ENCODE results near the gene PNPLA5. TPM values are rescaled to one million over a fixed set of nuclear protein-coding genes. Genes with fewer than 3 reads are reported as not detected.

Gene PNPLA5
- total and polyA plus RNA-seq, 7 donors: not detected

GRCh38 chr22:43862882-43863202 lies 29.0 kb downstream of the PNPLA5 start:
- no peak overlapping the region for H3K4me3 ChIP-seq
- DNase-seq: no peak
- no peaks in the 10 kb centered on the region for H3K9me3 ChIP-seq
- WGBS, 2 donors: 52 to 77% methylated on average over 11 of the region's 11 CpGs
- H3K27ac ChIP-seq: no peak overlapping the region
- peaks cover 0 to 5% (median 4%) of the 10 kb centered on the region in 4 donors for H3K4me1 ChIP-seq
- intact Hi-C loops (cut with DNase I): no loop called here
- H3K36me3 ChIP-seq: no peaks in the 10 kb centered on the region
- peaks cover 14 to 57% (median 39%) of the 10 kb centered on the region in 3 donors for H3K27me3 ChIP-seq
- TF ChIP-seq POLR2AphosphoS5 (IDR thresholded peaks at IDR 0.05): no peak
- no peak for TF ChIP-seq EP300 (IDR thresholded peaks at IDR 0.05)
- TF ChIP-seq POLR2A (IDR thresholded peaks at IDR 0.05): no peak

- H3K27me3 ChIP-seq: peaks cover 14 to 57% (median 39%) of the 10 kb centered on the region in 3 donors
- WGBS, 2 donors: 5 to 8% methylated on average over 121 of the region's 121 CpGs
- DNase-seq: peak; percentile 62
- no peak within 1 kb of the TSS for H3K27ac ChIP-seq
- H3K4me3 ChIP-seq: peak within 1 kb of the TSS in 1 of 4 donors; percentile 32
- intact Hi-C loops (cut with DNase I): no loop called here
- peaks cover 0 to 5% (median 4%) of the 10 kb centered on the region in 4 donors for H3K4me1 ChIP-seq
- TF ChIP-seq POLR2AphosphoS5 (IDR thresholded peaks at IDR 0.05): no peak
- no peak for TF ChIP-seq EP300 (IDR thresholded peaks at IDR 0.05)
- TF ChIP-seq, protein P1, sequence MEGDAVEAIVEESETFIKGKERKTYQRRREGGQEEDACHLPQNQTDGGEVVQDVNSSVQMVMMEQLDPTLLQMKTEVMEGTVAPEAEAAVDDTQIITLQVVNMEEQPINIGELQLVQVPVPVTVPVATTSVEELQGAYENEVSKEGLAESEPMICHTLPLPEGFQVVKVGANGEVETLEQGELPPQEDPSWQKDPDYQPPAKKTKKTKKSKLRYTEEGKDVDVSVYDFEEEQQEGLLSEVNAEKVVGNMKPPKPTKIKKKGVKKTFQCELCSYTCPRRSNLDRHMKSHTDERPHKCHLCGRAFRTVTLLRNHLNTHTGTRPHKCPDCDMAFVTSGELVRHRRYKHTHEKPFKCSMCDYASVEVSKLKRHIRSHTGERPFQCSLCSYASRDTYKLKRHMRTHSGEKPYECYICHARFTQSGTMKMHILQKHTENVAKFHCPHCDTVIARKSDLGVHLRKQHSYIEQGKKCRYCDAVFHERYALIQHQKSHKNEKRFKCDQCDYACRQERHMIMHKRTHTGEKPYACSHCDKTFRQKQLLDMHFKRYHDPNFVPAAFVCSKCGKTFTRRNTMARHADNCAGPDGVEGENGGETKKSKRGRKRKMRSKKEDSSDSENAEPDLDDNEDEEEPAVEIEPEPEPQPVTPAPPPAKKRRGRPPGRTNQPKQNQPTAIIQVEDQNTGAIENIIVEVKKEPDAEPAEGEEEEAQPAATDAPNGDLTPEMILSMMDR (IDR thresholded peaks at IDR 0.05): no peak
- no peak for TF ChIP-seq POLR2A (IDR thresholded peaks at IDR 0.05)
- H3K9me3 ChIP-seq: no peaks in the 10 kb centered on the region
- no peaks in the 10 kb centered on the region for H3K36me3 ChIP-seq
Measured at GRCh38 chr22:43862074-43862881, 29.5 kb downstream of the PNPLA5 start, which contains the start of gene SULT4A1. TSS of gene SULT4A1 (minus strand) at chr22:43862513. CDS start at chr22:43862382, 131 bp downstream.

DNA sequence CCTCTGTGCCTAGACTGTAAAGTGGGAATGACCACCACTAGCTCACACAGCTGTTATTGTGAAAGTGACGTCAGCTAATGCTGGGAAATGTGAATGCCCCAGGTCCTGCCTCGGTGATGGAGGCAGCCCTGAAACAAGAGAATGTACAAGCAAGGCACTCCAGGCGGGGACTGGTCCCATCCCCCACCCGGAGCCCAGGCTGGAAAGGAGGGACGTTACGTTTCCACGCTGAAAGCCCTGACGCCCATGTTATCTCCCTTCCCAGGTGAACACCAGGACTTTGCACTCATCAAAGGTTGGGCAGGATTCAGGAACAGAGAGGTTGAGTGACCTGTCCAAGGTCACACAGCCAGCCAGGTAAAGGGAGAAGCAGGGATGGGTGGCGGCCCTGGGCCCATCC lies 30.3 kb downstream of the PNPLA5 start:
- H3K27me3 ChIP-seq: peaks cover 14 to 55% (median 39%) of the 10 kb centered on the region in 3 donors
- DNase-seq: peak; percentile 39

DNA sequence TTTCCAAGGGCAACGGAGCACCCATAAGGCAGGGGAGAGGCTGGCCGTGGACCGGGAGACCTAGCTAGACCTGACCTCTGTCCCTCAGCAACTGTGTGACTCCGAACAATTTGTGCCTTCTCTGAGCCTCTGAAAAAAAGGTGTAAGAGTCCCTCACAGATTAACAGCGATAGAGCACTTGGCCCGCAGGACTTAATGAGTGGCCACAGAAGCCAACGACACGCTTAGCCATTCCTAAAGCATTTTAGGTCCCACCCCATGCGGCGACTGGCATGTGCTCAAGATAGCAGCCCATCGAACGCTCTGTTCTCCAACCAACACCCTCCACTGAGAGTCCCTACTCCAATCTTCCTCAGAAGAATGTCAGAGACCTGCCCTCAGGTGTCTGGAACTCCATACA lies 31.0 kb downstream of the PNPLA5 start:
- DNase-seq: peak; percentile 18
- Histone ChIP-seq H3K9me3 (peaks cover 0 to 2% (median 0%) of the 10 kb centered on the region in 4 donors), H3K4me1 (peaks cover 0 to 5% (median 4%) of the 10 kb centered on the region in 4 donors), H3K36me3 (no peaks in the 10 kb centered on the region), H3K27me3 (peaks cover 14 to 52% (median 39%) of the 10 kb centered on the region in 3 donors), H3K4me3 (no peak overlapping the region), H3K27ac (no peak overlapping the region)
- TF ChIP-seq EP300 (IDR thresholded peaks at IDR 0.05) (no peak), POLR2AphosphoS5 (IDR thresholded peaks at IDR 0.05) (no peak), POLR2A (IDR thresholded peaks at IDR 0.05) (no peak)
- TF ChIP-seq, protein P1 (IDR thresholded peaks at IDR 0.05): no peak
- 79 to 85% methylated on average over 12 of the region's 12 CpGs for WGBS, 2 donors
- intact Hi-C loops (cut with DNase I): no loop called here

More for the DNA sequence above, 30.3 kb downstream of the PNPLA5 start:
- 29 to 54% methylated on average over 9 of the region's 9 CpGs for WGBS, 2 donors
- H3K36me3 ChIP-seq: no peaks in the 10 kb centered on the region
- peaks cover 0 to 2% (median 0%) of the 10 kb centered on the region in 4 donors for H3K9me3 ChIP-seq
- TF ChIP-seq, protein P1 (IDR thresholded peaks at IDR 0.05): no peak
- TF ChIP-seq POLR2AphosphoS5 (IDR thresholded peaks at IDR 0.05) (no peak), POLR2A (IDR thresholded peaks at IDR 0.05) (no peak), EP300 (IDR thresholded peaks at IDR 0.05) (no peak)
- H3K4me1 ChIP-seq: peaks cover 0 to 5% (median 4%) of the 10 kb centered on the region in 4 donors
- no peak overlapping the region for H3K27ac ChIP-seq
- intact Hi-C loops (cut with DNase I): no loop called here
- no peak overlapping the region for H3K4me3 ChIP-seq

GRCh38 chr22:43860126-43860525 lies 31.7 kb downstream of the PNPLA5 start:
- intact Hi-C loops (cut with DNase I): no loop called here
- TF ChIP-seq POLR2AphosphoS5 (IDR thresholded peaks at IDR 0.05) (no peak), EP300 (IDR thresholded peaks at IDR 0.05) (no peak), POLR2A (IDR thresholded peaks at IDR 0.05) (no peak)
- TF ChIP-seq, protein P1 (IDR thresholded peaks at IDR 0.05): no peak
- Histone ChIP-seq H3K4me3 (no peak overlapping the region), H3K27ac (no peak overlapping the region), H3K9me3 (peaks cover 0 to 2% (median 0%) of the 10 kb centered on the region in 4 donors), H3K4me1 (peaks cover 0 to 5% (median 4%) of the 10 kb centered on the region in 4 donors), H3K36me3 (no peaks in the 10 kb centered on the region), H3K27me3 (peaks cover 16 to 52% (median 39%) of the 10 kb centered on the region in 3 donors)
- WGBS, 2 donors: 81 to 83% methylated on average over 11 of the region's 11 CpGs
- peak; percentile 42 for DNase-seq

Measured in sigmoid colon (tissue), 7 donors.